Measurements from ENCODE around the gene CAMTA1.

DNA sequence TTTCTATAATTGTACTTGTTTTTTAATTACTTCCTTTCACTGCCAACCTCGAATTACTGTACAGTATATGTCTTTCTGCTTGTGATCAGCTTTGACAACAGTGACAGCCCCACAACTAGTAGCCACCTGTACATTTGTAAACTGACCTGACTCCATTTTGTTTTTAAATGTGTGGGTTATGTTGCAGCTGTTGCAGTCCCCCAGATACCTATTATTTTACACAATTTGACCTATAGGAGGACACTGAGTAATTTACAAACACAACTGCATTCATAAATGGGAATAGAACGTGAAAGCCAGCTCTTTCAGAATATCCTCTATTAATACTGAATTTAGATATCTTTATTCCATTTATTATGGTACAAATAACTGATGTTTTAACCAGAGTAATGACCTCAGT is 983.3 kb downstream of the CAMTA1 start:
- TF ChIP-seq, protein P1, sequence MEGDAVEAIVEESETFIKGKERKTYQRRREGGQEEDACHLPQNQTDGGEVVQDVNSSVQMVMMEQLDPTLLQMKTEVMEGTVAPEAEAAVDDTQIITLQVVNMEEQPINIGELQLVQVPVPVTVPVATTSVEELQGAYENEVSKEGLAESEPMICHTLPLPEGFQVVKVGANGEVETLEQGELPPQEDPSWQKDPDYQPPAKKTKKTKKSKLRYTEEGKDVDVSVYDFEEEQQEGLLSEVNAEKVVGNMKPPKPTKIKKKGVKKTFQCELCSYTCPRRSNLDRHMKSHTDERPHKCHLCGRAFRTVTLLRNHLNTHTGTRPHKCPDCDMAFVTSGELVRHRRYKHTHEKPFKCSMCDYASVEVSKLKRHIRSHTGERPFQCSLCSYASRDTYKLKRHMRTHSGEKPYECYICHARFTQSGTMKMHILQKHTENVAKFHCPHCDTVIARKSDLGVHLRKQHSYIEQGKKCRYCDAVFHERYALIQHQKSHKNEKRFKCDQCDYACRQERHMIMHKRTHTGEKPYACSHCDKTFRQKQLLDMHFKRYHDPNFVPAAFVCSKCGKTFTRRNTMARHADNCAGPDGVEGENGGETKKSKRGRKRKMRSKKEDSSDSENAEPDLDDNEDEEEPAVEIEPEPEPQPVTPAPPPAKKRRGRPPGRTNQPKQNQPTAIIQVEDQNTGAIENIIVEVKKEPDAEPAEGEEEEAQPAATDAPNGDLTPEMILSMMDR (IDR thresholded peaks at IDR 0.05): no peak
- TF ChIP-seq EP300 (IDR thresholded peaks at IDR 0.05) (no peak), POLR2A (IDR thresholded peaks at IDR 0.05) (no peak), POLR2AphosphoS5 (IDR thresholded peaks at IDR 0.05) (no peak)

Measured in stomach (tissue), 4 donors.